ENCODE data around the gene SPATA46.

DNA sequence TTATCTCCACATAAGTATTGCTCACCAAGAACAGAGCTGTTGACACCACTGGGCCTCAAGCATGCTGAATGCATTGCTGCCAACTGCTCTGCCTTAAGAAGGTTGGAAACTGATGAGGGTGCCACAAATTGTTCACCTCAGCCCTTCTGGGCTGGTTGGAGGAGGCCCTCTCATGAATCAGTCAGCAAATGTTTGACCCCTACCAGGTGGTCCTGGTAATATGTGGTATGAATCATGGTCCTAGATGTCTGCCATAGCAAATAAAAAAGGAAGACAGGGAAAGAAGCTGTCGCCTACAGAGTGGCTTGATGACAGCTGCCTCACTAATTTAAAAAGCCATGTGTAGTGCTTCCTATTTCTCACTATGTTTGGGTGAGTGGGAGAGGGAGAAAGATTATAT, 12.2 kb downstream of the SPATA46 start:
- TF ChIP-seq CTCF (IDR thresholded peaks at IDR 0.05; ENCODE audit: insufficient read depth, low read length, poor library complexity, severe bottlenecking) (no peak), EZH2phosphoT487 (conservative IDR thresholded peaks at IDR 0.05; ENCODE audit: low read length) (no peak)

All from SU-DHL-6 (cell line).